ENCODE measurements around the gene ZP4.

DNA sequence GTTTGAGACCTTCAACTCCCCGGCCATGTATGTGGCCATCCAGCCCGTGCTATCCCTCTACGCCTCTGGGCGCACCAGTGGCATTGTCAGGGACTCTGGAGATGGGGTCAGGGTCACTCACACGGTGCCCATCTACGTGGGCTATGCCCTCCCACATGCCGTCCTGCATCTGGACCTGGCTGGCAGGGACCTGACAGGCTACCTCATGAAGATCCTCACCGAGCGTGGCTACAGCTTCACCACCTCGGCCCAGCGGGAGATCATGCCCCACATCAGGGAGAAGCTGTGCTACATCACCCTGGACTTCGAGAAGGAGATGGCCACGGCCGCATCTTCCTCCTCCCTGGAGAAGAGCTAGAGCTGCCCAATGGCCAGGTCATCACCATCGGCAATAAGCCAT is 36.5 kb upstream of the ZP4 start:
- TF ChIP-seq, protein P1, sequence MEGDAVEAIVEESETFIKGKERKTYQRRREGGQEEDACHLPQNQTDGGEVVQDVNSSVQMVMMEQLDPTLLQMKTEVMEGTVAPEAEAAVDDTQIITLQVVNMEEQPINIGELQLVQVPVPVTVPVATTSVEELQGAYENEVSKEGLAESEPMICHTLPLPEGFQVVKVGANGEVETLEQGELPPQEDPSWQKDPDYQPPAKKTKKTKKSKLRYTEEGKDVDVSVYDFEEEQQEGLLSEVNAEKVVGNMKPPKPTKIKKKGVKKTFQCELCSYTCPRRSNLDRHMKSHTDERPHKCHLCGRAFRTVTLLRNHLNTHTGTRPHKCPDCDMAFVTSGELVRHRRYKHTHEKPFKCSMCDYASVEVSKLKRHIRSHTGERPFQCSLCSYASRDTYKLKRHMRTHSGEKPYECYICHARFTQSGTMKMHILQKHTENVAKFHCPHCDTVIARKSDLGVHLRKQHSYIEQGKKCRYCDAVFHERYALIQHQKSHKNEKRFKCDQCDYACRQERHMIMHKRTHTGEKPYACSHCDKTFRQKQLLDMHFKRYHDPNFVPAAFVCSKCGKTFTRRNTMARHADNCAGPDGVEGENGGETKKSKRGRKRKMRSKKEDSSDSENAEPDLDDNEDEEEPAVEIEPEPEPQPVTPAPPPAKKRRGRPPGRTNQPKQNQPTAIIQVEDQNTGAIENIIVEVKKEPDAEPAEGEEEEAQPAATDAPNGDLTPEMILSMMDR (conservative IDR thresholded peaks at IDR 0.05; ENCODE audit: low read depth, low read length): no peak
- TF ChIP-seq EZH2phosphoT487 (IDR thresholded peaks at IDR 0.05; ENCODE audit: borderline replicate concordance, low read length) (no peak), EZH2 (IDR thresholded peaks at IDR 0.05; ENCODE audit: low read length, unreplicated experiment) (no peak)
